Epithelial cell of alveolus of lung (primary cell): ENCODE results near the gene GPANK1. TPM values are rescaled to one million over a fixed set of nuclear protein-coding genes. Genes with fewer than 3 reads are reported as not detected.

Experiments used
- total RNA-seq: library from RNA; depleted of rRNA; stranded (reverse); fragments of >200 nt; gene quantifications from 2 replicates; pipeline ENCODE4 v1.2.1, GENCODE V29; 2015

Gene GPANK1
- total RNA-seq = 20.8 and 34.9 TPM in 2 replicates

DNA sequence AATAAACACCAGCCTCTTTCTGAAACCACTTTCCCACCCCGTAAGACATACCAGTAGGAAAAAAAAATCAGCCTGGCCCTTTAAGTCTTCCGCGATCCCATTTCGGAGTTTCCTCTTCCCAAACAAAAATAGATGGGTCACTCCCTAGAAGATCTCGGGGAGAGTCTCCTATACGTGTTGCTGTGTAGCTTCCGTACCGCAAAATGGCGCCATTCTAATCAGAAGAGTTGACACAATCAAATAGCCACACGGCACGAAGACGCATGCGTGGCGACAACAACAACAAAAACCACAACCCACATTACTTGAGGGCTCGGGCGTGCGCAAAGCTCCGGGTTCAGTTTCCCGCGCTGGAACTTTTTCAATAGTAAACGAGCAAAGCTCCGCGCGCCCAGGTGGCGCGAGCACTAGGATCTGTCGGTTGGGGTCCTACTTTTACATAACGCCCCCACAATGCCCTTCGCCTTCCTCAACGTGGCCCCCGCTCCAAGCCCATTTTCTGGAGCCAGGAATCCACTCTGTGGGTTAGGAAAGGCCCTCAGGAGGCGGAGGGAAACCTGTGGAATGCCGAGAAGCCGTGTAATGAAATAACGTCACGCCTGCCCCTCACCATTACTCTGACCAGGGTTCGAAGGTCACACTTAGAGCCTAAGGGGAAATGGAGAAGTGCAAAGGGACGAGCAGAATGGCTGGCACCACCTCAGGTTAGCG lies at the start of gene GPANK1:
GPANK1 (minus strand) TSS at position 208 of the 711 bp plus-strand sequence. CDS start 519 bp downstream, outside the sequence.

GRCh38 chr6:31706599-31706998 lies 41.8 kb upstream of the GPANK1 start, which contains the start of gene LY6G6F:
TSS of gene LY6G6F (plus strand) at chr6:31706866. CDS start at chr6:31706907, 41 bp downstream.

DNA sequence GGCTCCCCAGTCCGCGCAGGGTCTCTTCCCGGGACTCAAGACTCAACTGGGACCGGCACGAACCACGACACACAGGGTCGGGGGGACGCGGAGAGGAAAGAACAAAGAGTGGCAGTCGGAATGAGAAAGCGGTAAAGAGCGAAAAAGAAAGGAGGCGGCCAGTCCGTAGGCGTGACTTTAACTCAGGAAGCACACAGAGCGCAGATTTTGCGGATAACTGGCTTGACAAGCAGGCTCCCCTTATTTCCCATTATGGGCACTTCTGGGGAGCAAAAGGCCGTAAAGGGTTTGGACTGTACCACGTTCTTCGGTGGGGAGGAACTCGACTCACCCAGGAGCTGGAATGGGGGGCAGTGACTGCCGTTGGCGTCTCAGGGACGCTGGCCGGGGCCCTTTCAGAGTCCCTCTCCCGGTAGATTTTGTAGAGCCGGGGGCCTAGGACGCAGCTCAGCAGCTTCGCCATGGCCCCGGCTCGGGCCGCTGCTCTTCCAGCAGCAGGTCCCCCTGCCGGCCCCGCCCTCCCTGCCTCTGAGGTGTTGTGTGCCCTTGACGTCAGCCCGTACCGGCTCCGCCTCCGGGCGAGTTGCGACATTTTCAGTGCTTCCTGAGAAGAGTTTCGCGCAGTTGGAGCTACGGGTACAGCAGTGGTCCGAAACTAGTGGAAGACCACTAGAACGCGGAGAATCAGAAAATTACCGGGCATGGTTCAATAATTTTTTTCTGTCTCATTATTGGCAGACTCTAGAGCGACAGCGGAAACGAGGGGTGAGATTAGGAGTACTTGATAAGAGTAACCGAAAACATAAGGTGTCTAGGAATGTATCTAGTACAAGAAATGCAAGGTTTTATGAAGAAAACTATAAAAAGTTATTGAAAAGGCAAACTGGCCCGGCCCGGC lies 38.3 kb upstream of the GPANK1 start, which contains the start of gene ABHD16A:
ABHD16A (minus strand) TSS at position 506 of the 898 bp plus-strand sequence; CDS start at position 463, 43 bp downstream.

GRCh38 chr6:31680226-31681134 lies 15.7 kb upstream of the GPANK1 start, which contains the start of gene LY6G5C:
TSS of gene LY6G5C (minus strand) at chr6:31681067. CDS start at chr6:31680373, 694 bp downstream.

DNA sequence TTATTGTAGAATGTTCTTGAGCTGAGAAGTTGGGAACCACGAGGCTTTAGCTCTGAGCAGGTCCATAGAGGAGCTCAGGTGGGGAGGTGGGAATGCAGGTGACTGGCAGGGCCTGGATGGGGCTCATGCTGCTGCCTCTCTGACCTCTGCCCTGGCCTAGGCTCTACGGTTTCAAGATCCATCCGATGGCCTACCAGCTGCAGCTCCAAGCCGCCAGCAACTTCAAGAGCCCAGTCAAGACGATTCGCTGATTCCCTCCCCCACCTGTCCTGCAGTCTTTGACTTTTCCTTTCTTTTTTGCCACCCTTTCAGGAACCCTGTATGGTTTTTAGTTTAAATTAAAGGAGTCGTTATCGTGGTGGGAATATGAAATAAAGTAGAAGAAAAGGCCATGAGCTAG lies 4.9 kb upstream of the GPANK1 start, which contains the start of gene LY6G5B:
LY6G5B (plus strand) TSS at position 301 of the 400 bp plus-strand sequence. CDS start 975 bp downstream, outside the sequence.

DNA sequence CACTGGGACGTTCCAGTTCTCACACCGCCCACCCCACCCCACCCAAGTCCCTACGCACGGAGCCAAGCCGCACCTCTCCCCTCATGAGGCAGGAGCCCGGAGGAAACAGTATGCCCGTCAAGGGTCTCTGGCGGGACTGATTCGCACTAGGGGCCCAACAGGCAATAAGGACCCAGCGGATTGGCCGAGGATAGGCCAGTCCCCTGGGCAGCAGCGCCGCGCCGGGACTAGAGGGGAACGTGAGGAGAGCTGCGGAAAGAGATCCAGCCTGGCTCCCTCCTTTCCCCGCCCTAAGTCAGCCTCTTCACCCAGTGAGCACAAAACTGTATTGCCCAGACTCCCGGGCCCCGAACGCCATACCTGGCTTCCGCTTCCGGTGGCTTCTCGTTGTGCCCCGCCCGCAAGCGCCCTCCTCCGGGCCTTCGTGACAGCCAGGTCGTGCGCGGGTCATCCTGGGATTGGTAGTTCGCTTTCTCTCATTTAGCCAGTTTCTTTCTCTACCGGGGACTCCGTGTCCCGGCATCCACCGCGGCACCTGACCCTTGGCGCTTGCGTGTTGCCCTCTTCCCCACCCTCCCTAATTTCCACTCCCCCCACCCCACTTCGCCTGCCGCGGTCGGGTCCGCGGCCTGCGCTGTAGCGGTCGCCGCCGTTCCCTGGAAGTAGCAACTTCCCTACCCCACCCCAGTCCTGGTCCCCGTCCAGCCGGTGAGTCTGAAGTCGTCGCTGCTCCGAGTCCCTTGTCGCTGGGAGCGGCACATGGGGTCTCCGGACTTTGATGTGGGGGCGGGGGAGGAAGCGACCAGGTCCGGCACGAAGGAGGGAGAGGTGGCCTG lies 922 bp upstream of the GPANK1 start, which contains the start of gene CSNK2B:
CSNK2B (plus strand) TSS at position 580 of the 836 bp plus-strand sequence. CDS start 752 bp downstream, outside the sequence.

GRCh38 chr6:31660381-31661261 lies 4.2 kb downstream of the GPANK1 start, which contains the start of gene C6orf47:
TSS of gene C6orf47 (minus strand) at chr6:31660778. CDS start at chr6:31659947, 831 bp downstream.

GRCh38 chr6:31655349-31656237 lies 9.2 kb downstream of the GPANK1 start, which contains the start of gene APOM:
TSS of gene APOM (plus strand) at chr6:31655894. CDS start at chr6:31655967, 73 bp downstream.

GRCh38 chr6:31620586-31621319 lies 44.0 kb downstream of the GPANK1 start, which contains the start of gene PRRC2A:
TSS of gene PRRC2A (plus strand) at chr6:31620715. CDS start at chr6:31622790, 2,075 bp downstream.

DNA sequence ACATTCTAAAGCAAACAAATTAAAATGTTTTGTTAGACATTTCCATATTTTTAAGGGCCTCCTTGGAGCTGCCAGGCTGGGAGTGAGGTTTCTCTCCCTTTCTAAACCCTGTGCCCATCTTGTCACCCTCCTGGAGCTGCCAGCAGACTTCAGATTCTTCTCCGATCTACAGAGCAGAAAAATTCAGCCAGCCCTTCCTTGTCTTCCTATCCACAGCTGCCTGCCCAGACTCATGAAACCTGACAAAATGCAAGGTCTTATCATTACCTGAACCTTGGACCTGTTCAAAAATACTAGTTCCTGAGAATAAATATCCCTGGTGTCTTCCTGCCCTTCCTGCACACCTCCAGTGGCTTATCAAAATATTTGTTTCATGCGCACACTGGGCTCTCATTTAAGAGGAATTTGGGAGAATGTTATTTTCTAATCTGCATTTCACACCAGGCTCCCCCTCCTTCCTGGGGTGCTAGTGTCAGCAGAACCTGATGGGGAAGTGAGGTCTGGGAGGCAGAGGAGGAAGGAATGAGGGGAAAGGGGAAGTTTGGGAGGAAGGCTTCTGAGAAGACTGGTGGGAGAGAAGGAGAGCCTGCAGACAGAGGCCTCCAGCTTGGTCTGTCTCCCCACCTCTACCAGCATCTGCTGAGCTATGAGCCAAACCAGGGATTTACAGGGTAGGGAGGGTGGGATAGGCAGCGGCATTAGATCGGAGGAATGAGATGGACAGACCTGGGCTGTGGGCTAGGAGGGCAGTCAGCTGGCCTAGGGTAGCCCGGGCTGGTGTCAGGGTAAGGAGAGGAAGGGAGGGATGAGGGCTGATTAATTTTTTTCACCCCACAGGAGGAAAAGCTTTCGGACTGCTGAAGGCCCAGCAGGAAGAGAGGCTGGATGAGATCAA lies 49.9 kb downstream of the GPANK1 start, which contains the start of gene AIF1:
AIF1 (plus strand) TSS at position 551 of the 895 bp plus-strand sequence; CDS start at position 647, 96 bp downstream.

Other genes with a start within 250 kb of the GPANK1 start
- gene MICB, start 166.9 kb downstream of the GPANK1 start, total RNA-seq = 1.8 and 23.1 TPM in 2 replicates
- not detected in 2 replicates for gene MCCD1, start 136.0 kb downstream of the GPANK1 start, total RNA-seq
- gene DDX39B, start 123.0 kb downstream of the GPANK1 start, total RNA-seq = 517 and 600 TPM in 2 replicates
- 4.1 and 5.9 TPM in 2 replicates for gene ATP6V1G2, start 118.4 kb downstream of the GPANK1 start, total RNA-seq
- gene NFKBIL1, start 117.4 kb downstream of the GPANK1 start, total RNA-seq = 17.8 and 24.4 TPM in 2 replicates
- gene LTA, start 92.7 kb downstream of the GPANK1 start, total RNA-seq = not detected in 2 replicates
- not detected in 2 replicates for gene TNF, start 89.4 kb downstream of the GPANK1 start, total RNA-seq
- 0.91 TPM in 1 of 2 replicates, not detected in the other for gene LTB, start 82.6 kb downstream of the GPANK1 start, total RNA-seq
- gene LST1, start 78.7 kb downstream of the GPANK1 start, total RNA-seq = 0.08 TPM in 1 of 2 replicates, not detected in the other
- not detected in 2 replicates for gene NCR3, start 72.0 kb downstream of the GPANK1 start, total RNA-seq
- not detected in 2 replicates for gene AIF1, start 49.8 kb downstream of the GPANK1 start, total RNA-seq
- gene PRRC2A, start 44.3 kb downstream of the GPANK1 start, total RNA-seq = 80.5 and 92.3 TPM in 2 replicates
- gene BAG6, start 12.3 kb downstream of the GPANK1 start, total RNA-seq = 217 and 269 TPM in 2 replicates
- gene APOM, start 9.1 kb downstream of the GPANK1 start, total RNA-seq = 1.8 and 3.0 TPM in 2 replicates
- gene C6orf47, start 4.2 kb downstream of the GPANK1 start, total RNA-seq = 16.0 and 18.2 TPM in 2 replicates
- 297 and 307 TPM in 2 replicates for gene CSNK2B, start 1.1 kb upstream of the GPANK1 start, total RNA-seq
- 0.91 and 2.1 TPM in 2 replicates for gene LY6G5B, start 5.0 kb upstream of the GPANK1 start, total RNA-seq
- 0.64 and 1.4 TPM in 2 replicates for gene LY6G5C, start 16.1 kb upstream of the GPANK1 start, total RNA-seq
- gene ABHD16A, start 38.3 kb upstream of the GPANK1 start, total RNA-seq = 28.1 and 28.7 TPM in 2 replicates
- not detected in 2 replicates for gene LY6G6F, start 41.9 kb upstream of the GPANK1 start, total RNA-seq
- not detected in 2 replicates for gene LY6G6D, start 50.4 kb upstream of the GPANK1 start, total RNA-seq
- not detected in 2 replicates for gene LY6G6C, start 56.7 kb upstream of the GPANK1 start, total RNA-seq
- gene MPIG6B, start 58.4 kb upstream of the GPANK1 start, total RNA-seq = not detected in 2 replicates
- 41.9 and 42.4 TPM in 2 replicates for gene DDAH2, start 64.3 kb upstream of the GPANK1 start, total RNA-seq
- gene CLIC1, start 71.5 kb upstream of the GPANK1 start, total RNA-seq = 281 and 648 TPM in 2 replicates
- 5.0 and 10.5 TPM in 2 replicates for gene MSH5, start 75.0 kb upstream of the GPANK1 start, total RNA-seq
- gene SAPCD1, start 97.7 kb upstream of the GPANK1 start, total RNA-seq = not detected in 2 replicates
- gene VWA7, start 112.3 kb upstream of the GPANK1 start, total RNA-seq = 0.13 TPM in 1 of 2 replicates, not detected in the other
- 44.4 and 93.2 TPM in 2 replicates for gene VARS1, start 130.8 kb upstream of the GPANK1 start, total RNA-seq
- gene LSM2, start 142.0 kb upstream of the GPANK1 start, total RNA-seq = 75.9 and 82.9 TPM in 2 replicates
- 0.48 and 0.78 TPM in 2 replicates for gene HSPA1L, start 150.3 kb upstream of the GPANK1 start, total RNA-seq
- gene HSPA1A, start 150.5 kb upstream of the GPANK1 start, total RNA-seq = 54.6 and 130 TPM in 2 replicates
- gene HSPA1B, start 162.7 kb upstream of the GPANK1 start, total RNA-seq = 56.9 and 72.9 TPM in 2 replicates
- gene NEU1, start 197.8 kb upstream of the GPANK1 start, total RNA-seq = 47.8 and 53.7 TPM in 2 replicates
- 1.0 TPM in 1 of 2 replicates, not detected in the other for gene SLC44A4, start 214.0 kb upstream of the GPANK1 start, total RNA-seq
- 43.0 and 43.1 TPM in 2 replicates for gene EHMT2, start 232.7 kb upstream of the GPANK1 start, total RNA-seq
- gene ZBTB12, start 237.1 kb upstream of the GPANK1 start, total RNA-seq = 2.0 and 2.1 TPM in 2 replicates